ENCODE data around the gene SPAG16. TPM values are rescaled to one million over a fixed set of nuclear protein-coding genes. Genes with fewer than 3 reads are reported as not detected.
A peak's percentile ranks its signal among the peaks of the same experiment; 100 is the strongest.

Gene SPAG16
- total RNA-seq, 1 experiment from 2014 or later, result 0.30 TPM

DNA sequence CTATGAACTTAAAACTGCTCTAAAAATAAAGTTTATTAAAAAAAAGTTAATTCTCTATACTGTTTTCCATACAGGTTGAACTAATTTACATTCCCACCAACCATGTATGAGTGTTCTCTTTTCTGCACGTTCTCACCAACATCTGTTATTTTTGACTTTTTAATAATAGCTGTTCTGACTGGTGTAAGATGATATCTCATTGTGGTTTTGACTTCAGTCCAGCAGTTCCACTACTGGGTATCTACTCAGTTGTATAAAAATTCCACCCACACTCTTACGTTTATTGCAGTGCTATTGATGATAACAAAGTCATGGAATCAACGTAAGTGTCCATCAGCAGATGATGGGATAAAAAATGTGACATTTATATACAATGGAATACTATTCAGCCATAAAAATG is 33.7 kb downstream of the SPAG16 start:
- Histone ChIP-seq H4K20me1 (ENCODE audit: insufficient read depth) (no peaks in the 10 kb centered on the region), H3K4me2 (ENCODE audit: low read length) (no peak overlapping the region), H3K4me3 (replicated peaks in 1 of 2; ENCODE audit: low read depth in 1 of 2, low read length in 2 of 2) (no peak overlapping the region), H3K27me3 (ENCODE audit: insufficient read depth, low read length) (no peaks in the 10 kb centered on the region), H3K36me3 (ENCODE audit: control insufficient read depth in 1 of 2, insufficient read depth in 2 of 2, low read length in 2 of 2) (no peaks in the 10 kb centered on the region), H3K79me2 (ENCODE audit: insufficient read depth, low read length) (no peaks in the 10 kb centered on the region), H3K9me2 (ENCODE audit: insufficient read depth) (no peaks in the 10 kb centered on the region), H3K9me3 (ENCODE audit: control insufficient read depth in 1 of 2, insufficient read depth in 1 of 2, low read depth in 1 of 2, low read length in 2 of 2) (no peaks in the 10 kb centered on the region), H3K4me1 (ENCODE audit: control insufficient read depth in 1 of 2, insufficient read depth in 2 of 2, low read length in 2 of 2) (peaks cover 0 to 22% of the 10 kb centered on the region in 2 experiments; a peak in 2 of 4 replicates), H3K27ac (ENCODE audit: low read depth, low read length) (no peak overlapping the region), H3K9ac (ENCODE audit: low read length) (no peak overlapping the region), H2AFZ (ENCODE audit: low read depth, low read length, poor library complexity, severe bottlenecking) (peak overlapping the region; percentile 12)
- ChIA-PET RAD21 (ENCODE audit: low non-redundant PET in 1 of 2, low total read pairs in 2 of 2, uncharacterized antibody in 2 of 2, unreplicated experiment in 2 of 2) (no interaction called here), CTCF (no interaction called here), POLR2A (no interaction called here)
- TF ChIP-seq, protein P1, sequence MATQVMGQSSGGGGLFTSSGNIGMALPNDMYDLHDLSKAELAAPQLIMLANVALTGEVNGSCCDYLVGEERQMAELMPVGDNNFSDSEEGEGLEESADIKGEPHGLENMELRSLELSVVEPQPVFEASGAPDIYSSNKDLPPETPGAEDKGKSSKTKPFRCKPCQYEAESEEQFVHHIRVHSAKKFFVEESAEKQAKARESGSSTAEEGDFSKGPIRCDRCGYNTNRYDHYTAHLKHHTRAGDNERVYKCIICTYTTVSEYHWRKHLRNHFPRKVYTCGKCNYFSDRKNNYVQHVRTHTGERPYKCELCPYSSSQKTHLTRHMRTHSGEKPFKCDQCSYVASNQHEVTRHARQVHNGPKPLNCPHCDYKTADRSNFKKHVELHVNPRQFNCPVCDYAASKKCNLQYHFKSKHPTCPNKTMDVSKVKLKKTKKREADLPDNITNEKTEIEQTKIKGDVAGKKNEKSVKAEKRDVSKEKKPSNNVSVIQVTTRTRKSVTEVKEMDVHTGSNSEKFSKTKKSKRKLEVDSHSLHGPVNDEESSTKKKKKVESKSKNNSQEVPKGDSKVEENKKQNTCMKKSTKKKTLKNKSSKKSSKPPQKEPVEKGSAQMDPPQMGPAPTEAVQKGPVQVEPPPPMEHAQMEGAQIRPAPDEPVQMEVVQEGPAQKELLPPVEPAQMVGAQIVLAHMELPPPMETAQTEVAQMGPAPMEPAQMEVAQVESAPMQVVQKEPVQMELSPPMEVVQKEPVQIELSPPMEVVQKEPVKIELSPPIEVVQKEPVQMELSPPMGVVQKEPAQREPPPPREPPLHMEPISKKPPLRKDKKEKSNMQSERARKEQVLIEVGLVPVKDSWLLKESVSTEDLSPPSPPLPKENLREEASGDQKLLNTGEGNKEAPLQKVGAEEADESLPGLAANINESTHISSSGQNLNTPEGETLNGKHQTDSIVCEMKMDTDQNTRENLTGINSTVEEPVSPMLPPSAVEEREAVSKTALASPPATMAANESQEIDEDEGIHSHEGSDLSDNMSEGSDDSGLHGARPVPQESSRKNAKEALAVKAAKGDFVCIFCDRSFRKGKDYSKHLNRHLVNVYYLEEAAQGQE (IDR thresholded peaks at IDR 0.05; ENCODE audit: low read depth), result no peak
- TF ChIP-seq, protein P2, sequence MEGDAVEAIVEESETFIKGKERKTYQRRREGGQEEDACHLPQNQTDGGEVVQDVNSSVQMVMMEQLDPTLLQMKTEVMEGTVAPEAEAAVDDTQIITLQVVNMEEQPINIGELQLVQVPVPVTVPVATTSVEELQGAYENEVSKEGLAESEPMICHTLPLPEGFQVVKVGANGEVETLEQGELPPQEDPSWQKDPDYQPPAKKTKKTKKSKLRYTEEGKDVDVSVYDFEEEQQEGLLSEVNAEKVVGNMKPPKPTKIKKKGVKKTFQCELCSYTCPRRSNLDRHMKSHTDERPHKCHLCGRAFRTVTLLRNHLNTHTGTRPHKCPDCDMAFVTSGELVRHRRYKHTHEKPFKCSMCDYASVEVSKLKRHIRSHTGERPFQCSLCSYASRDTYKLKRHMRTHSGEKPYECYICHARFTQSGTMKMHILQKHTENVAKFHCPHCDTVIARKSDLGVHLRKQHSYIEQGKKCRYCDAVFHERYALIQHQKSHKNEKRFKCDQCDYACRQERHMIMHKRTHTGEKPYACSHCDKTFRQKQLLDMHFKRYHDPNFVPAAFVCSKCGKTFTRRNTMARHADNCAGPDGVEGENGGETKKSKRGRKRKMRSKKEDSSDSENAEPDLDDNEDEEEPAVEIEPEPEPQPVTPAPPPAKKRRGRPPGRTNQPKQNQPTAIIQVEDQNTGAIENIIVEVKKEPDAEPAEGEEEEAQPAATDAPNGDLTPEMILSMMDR (IDR thresholded peaks at IDR 0.05 in 2 of 3, conservative IDR thresholded peaks at IDR 0.05 in 1 of 3; ENCODE audit: borderline replicate concordance in 1 of 3, insufficient read depth in 1 of 3, low read depth in 2 of 3, low read length in 2 of 3), result no peak
- TF ChIP-seq EZH2 (IDR thresholded peaks at IDR 0.05) (no peak), SP1 (IDR thresholded peaks at IDR 0.05; ENCODE audit: low read depth) (no peak), ELF1 (IDR thresholded peaks at IDR 0.05; ENCODE audit: borderline replicate concordance, low read depth) (no peak), ZNF274 (IDR thresholded peaks at IDR 0.05; ENCODE audit: low read depth, low read length) (no peak), CBX3 (IDR thresholded peaks at IDR 0.05; ENCODE audit: low read depth) (no peak)
- no peak for ATAC-seq
- intact Hi-C loops (cut with micrococcal nuclease), result loop anchor here (10.0 kb wide), 1 partner anchor 1967 kb away; no protein-coding TSS in a partner anchor
- no peak for DNase-seq (ENCODE audit: low read depth, low spot score)
- BruUV-seq (replicated peaks), result no TSS peak
